Stimulated activated CD4-positive, alpha-beta T cell treated with anti-CD3 and anti-CD28 coated beads, Interleukin-15, amount 100 ng/mL, for 24 hours (primary cell): ENCODE data around the gene RABGGTB.
"Not testable (repeated sequence)": the region's sequence is repeated elsewhere in the genome, so short reads cannot be mapped to it uniquely, and the experiment has no call there.

Experiments used
- DNase-seq: peaks from one replicate; pipeline ENCODE4 v3.0.0-alpha.2; 2020

The RABGGTB gene

GRCh38 chr1:75785983-75786853 lies at the start of gene RABGGTB:
Gene RABGGTB, plus strand, starts transcription at chr1:75786256. Its CDS starts 16 bp downstream, at chr1:75786272.
- DNase-seq: peak; percentile 95

GRCh38 chr1:75742047-75742625 lies 43.9 kb upstream of the RABGGTB start:
- no peak for DNase-seq

- DNase-seq: no peak
These were observed 40.8 kb upstream of the RABGGTB start for GRCh38 chr1:75745276-75745675.

- not testable (repeated sequence) for DNase-seq
These were observed 28.8 kb upstream of the RABGGTB start for GRCh38 chr1:75757210-75757609.

GRCh38 chr1:75758543-75758942 lies 27.5 kb upstream of the RABGGTB start:
- DNase-seq: not testable (repeated sequence)

GRCh38 chr1:75764057-75764655 lies 21.9 kb upstream of the RABGGTB start:
- DNase-seq: no peak

GRCh38 chr1:75765697-75766355 lies 20.2 kb upstream of the RABGGTB start:
- DNase-seq: no peak

- no peak for DNase-seq
These were observed 18.0 kb upstream of the RABGGTB start for GRCh38 chr1:75768016-75768415.

- no peak for DNase-seq
These were observed 15.3 kb upstream of the RABGGTB start for GRCh38 chr1:75770761-75771160.

GRCh38 chr1:75771978-75772377 lies 14.1 kb upstream of the RABGGTB start:
- DNase-seq: no peak

- not testable (repeated sequence) for DNase-seq
These were observed 8.2 kb upstream of the RABGGTB start for GRCh38 chr1:75777812-75778211.

GRCh38 chr1:75778694-75779093 lies 7.4 kb upstream of the RABGGTB start:
- not testable (repeated sequence) for DNase-seq

- DNase-seq: not testable (repeated sequence)
These were observed 5.9 kb upstream of the RABGGTB start for GRCh38 chr1:75780183-75780582.

- DNase-seq: not testable (repeated sequence)
These were observed 2.1 kb upstream of the RABGGTB start for GRCh38 chr1:75783920-75784319.

GRCh38 chr1:75785320-75785982 lies 605 bp upstream of the RABGGTB start:
- no peak for DNase-seq

GRCh38 chr1:75786901-75787493 lies 941 bp downstream of the RABGGTB start:
- DNase-seq: peak; percentile 25

GRCh38 chr1:75787524-75787923 lies 1.5 kb downstream of the RABGGTB start:
- no peak for DNase-seq

- no peak for DNase-seq
These were observed 3.9 kb downstream of the RABGGTB start for GRCh38 chr1:75789988-75790387.

GRCh38 chr1:75791022-75791421 lies 5.0 kb downstream of the RABGGTB start:
- no peak for DNase-seq

- no peak for DNase-seq
These were observed 6.0 kb downstream of the RABGGTB start for GRCh38 chr1:75792091-75792490.

GRCh38 chr1:75794382-75794781 lies 8.3 kb downstream of the RABGGTB start:
- no peak for DNase-seq

- DNase-seq: peak; percentile 21
These were observed 9.7 kb downstream of the RABGGTB start for GRCh38 chr1:75795703-75796193.
